GM19099 (cell line): Measurements from ENCODE around the gene MYO15A.

Source experiments
- POLR2A ChIP-seq: IDR thresholded peaks from 3 replicates; pipeline ENCODE4 v1.6.1; 2011; ENCODE audit warnings: low read depth; ENCODE audit not compliant: insufficient read length; ENCODE audit errors: extremely low read depth

MYO15A gene

DNA sequence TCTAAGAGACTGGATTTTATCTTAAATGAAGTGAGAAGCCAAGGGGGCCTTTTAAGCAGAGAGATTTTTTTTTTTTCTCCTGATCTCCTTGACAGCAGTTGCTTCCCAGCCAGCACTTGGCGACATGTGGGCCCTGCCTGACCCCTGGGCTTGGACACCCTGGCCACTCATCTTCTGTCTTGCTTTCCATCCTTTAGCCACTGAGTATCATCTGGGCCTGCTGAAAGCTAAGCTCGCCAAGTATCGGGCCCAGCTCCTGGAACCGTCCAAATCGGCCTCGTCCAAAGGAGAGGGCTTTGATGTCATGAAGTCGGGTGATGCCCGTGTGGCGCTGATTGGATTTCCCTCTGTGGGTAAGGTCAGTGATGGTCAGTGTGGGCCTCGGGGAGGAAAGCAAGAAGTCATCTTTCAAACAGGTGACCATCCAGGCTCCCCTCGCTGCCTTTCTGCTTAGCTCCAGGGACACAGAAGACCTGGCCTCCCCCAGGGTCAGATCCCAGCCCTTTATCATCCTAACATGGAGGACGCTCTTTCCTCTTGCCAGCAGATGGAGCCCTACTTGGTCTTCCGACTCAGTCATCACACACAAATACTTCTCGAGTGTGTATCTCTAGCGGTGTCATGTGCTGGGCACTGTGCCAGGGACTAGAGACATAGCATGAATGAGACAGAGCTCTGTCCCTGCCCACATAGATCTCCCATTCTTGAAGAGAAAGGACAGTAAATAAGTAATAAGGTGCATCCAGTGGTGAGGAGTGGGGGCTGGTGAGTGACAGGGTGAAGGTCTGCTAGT lies 14.7 kb upstream of the MYO15A start:
- no peak for TF ChIP-seq POLR2A

- TF ChIP-seq POLR2A: no peak
These were observed 14.1 kb upstream of the MYO15A start for GRCh38 chr17:18094409-18094807.

GRCh38 chr17:18099516-18099915 lies 9.0 kb upstream of the MYO15A start:
- TF ChIP-seq POLR2A: no peak

GRCh38 chr17:18100616-18101015 lies 7.9 kb upstream of the MYO15A start:
- TF ChIP-seq POLR2A: no peak

DNA sequence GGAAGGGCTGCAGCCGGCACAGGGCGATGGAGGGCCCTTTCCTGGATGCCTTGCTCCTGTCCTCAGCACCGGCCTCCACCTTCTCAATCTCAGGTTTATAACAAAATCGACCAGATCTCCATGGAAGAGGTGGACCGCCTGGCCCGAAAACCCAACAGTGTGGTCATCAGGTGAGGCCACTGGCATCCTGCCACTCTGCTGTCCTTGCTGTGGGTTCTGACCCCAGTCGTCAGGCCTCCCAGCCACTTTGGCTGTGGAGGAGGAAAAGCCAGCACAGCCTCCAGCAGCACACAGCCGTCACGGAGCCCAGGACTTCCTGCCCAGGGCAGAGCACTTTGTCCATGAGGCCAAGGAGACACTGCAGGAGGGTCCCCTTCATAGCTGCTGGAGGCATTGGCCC lies 6.7 kb upstream of the MYO15A start:
- TF ChIP-seq POLR2A: no peak

DNA sequence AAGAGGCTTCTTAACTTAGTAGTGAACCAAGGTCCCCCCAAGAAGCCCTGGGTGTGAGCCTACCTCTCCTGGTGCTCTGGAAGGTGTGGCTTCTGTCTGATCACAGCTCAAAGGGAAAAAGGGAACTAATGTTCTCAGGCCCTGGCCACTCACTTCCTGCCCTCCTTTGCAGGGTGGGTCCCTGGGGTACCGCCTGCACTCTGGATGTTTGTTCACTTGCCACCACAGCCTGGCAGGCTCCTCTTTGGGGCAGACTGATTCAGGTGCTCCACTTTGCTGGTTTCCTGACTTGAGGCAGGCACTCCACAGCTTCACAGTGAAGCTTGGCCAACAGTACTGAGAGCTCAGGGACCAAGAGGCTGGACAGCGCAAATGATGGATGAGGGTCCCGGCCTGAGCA lies 5.9 kb upstream of the MYO15A start:
- no peak for TF ChIP-seq POLR2A

DNA sequence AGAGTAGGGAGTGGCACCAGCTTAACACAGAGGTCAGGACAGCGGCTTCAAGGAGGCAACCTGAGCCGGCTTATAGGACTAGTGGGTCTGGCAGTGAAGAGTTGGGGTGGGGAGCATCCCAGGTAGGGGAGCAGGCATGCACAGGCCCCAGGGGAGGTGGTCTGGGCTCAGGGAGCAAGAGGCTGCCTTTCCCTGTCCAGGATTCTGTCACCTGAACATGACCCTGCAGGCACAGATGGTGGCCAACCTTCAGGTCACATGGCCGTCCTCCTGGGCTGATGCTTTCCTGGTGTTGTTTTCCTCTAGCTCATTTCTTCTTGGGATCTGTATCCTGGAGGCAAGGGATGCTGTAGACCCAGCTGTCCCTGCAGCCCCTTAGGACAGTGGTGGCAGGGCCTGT lies 3.5 kb upstream of the MYO15A start:
- TF ChIP-seq POLR2A: no peak

GRCh38 chr17:18105595-18105994 lies 3.0 kb upstream of the MYO15A start:
- no peak for TF ChIP-seq POLR2A

DNA sequence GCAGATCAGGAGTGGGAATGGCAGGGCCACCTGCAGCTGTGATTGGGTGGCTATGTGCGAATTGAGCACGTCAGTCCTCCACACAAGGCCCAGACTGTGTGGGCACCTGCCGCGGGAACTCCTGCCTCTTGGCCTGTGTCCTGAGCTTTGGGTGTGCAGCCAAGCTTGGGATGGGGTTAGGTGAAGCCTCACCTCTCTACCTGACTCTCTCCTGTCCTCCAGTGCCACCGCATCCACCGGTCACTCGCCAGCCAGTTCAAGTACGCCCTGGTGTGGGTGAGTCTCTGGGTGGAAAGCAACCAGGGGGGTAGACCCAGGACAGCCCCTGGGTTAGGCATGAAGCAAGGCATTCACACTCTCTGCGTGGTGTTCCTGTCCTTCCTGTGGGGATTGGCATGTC lies 2.3 kb upstream of the MYO15A start:
- TF ChIP-seq POLR2A: no peak

DNA sequence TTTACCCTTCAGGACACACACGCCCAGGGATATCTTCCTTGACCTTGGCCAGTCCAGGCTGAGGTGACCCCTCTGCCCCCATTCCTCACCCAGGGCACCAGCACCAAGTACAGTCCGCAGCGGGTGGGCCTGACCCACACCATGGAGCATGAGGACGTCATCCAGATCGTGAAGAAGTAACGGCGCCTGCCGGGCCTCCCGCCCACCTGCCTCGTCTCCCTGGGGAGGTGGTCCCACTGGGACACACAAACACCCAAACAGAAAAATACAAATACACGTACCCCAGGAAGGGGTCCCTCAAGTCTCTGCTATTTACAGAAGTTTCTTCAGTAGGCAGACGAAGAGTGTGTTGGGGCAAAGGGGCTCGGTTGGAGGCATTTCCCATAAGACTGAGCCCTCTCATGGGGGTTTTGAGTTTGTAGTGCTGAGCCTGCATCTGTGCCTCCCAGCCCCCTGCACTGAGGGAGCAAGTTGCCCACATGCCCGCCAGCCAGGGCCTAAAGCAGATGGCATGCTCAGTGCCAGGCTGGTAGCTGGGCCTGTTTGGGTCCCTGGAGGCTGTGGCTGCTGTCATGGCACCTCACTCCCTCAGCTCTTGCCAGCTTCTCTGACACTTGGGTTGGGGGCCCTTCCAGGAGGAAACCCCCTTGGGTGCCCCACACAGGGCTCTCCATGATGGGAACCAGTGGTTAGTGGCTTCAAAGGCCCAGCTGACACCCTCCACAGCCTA lies 1.3 kb upstream of the MYO15A start:
- TF ChIP-seq POLR2A: no peak

DNA sequence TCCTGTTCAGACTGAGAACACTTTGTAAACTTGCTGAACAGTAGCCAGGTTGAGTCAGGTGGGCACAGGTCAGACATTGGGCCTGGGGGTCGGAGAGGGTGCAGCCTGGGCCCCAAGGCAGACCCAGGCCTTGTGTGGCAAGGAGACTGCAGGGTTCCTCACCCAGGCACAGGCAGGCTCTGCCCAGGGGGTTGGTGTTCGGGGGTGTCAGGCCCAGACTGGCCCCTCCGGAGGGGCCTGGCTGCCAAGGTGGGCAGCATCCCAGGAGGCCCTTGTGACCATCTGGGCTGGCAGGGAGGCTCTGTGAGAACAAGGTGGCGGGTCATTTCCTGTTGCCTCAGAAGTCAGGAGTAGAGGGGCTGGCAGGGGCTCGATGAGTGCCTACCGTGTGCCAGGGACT lies 585 bp upstream of the MYO15A start:
- no peak for TF ChIP-seq POLR2A

- TF ChIP-seq POLR2A: no peak
These were observed 1.5 kb downstream of the MYO15A start for GRCh38 chr17:18109935-18110485.

DNA sequence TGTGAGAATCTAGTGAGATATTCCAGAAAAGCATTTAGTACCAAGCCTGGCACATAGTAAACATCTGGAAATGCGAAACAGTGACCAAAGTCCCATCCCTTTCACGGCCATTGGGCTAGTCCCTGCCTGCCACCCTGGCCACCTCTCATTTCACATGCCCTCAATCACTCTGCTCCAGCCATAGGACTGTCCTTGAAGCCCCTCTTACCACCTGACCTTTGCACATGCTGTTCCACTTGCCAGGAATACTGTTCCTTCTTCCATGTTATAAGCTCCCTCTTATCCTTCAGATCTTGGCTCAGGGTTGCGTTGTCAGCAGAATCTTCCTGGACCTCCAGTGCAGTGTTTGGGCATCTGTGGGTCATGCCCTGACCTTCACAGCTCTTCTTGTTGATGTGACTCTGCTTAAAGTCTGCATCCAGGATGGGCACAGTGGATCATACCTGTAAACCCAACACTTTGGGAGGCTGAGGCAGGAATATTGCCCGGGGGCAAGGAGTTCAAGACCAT lies 2.1 kb downstream of the MYO15A start:
- no peak for TF ChIP-seq POLR2A

DNA sequence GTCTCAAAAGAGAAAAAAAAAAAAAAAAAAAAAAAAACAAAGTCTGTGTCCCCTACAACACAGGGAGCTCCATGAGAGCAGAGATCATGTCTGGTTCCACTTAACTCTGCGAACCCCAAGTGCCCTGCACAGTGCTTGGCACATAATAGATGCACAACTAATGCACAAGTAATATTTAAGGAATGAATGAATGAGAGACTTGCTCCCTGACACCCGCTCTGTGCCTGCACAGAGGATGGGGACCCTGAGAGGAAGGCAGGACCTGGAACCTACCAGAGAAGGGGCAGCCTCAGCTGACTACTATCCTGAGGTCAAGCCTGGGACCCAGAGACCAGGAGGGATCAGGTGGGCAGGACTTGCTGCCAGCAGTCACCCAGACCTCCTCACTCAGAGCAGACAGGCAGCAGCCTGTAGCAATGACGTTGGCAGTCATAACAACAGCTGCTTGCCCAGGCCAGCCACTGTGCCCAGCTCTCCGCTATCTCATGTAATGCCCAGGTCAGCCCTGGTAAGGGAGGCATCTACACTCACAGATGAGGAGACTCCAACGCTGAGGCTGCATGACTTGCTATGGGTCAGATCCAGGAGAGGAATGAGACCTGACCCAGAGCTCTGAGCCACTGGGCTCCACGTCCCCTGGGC lies 2.9 kb downstream of the MYO15A start:
- no peak for TF ChIP-seq POLR2A

DNA sequence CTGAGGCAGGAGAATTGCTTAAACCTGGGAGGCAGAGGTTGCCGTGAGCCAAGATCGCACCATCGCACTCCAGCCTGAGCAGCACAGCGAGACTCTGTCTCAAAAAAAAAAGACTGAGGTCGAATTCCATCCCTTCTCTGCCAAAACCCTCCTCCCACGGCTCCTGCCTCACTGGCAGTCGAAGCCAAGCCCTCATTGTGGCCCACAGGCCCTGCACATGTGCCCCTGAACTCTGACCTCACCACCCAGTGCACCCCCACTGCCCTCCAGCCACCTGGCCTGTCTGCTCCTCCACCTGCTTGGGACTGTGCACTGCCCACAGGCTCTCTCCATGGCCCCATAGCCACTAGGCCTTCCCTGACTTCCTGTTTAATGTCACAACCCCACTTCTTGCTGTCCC lies 7.0 kb downstream of the MYO15A start:
- TF ChIP-seq POLR2A: no peak
